Stimulated activated naive B cell treated with anti-CD40 and anti-IgM and Interleukin-4, amounts not matched to agents 10 μg/mL and 1 μg/mL and 100 μg/mL, for 72 hours (primary cell): Measurements from ENCODE around the gene DHRSX.
"Not testable (repeated sequence)": the region's sequence is repeated elsewhere in the genome, so short reads cannot be mapped to it uniquely, and the experiment has no call there.

ENCODE experiments used
- ATAC-seq, 2 donors: fragments of 150-1000 bp; cut with Tn5 transposase; replicated peaks; 2 replicates each; pipeline ENCODE4 v1.10.0; 2021; ENCODE audit warnings: moderate library complexity in 1 of 2
- DNase-seq: peaks from one replicate; pipeline ENCODE4 v3.0.0; 2021
- H3K27ac Mint-ChIP-seq: one replicate; pipeline ENCODE4 v1.8.0; 2022; ENCODE audit warnings: mild to moderate bottlenecking, mixed read lengths
- H3K27me3 Mint-ChIP-seq, 2 donors: one replicate each; pipeline ENCODE4 v1.8.0; 2022; ENCODE audit warnings: mixed read lengths in 2 of 2
- H3K36me3 Mint-ChIP-seq, 2 donors: one replicate each; pipeline ENCODE4 v1.8.0; 2022; ENCODE audit warnings: mixed read lengths in 2 of 2, mild to moderate bottlenecking in 1 of 2
- H3K4me1 Mint-ChIP-seq, 2 donors: one replicate each; pipeline ENCODE4 v1.8.0; 2022; ENCODE audit warnings: mixed read lengths in 2 of 2, mild to moderate bottlenecking in 1 of 2
- H3K4me3 Mint-ChIP-seq, 2 donors: one replicate each; pipeline ENCODE4 v1.8.0; 2022; ENCODE audit warnings: mild to moderate bottlenecking in 2 of 2, mixed read lengths in 2 of 2, moderate library complexity in 1 of 2
- H3K9me3 Mint-ChIP-seq, 2 donors: one replicate each; pipeline ENCODE4 v1.8.0; 2022; ENCODE audit warnings: mixed read lengths in 2 of 2, mild to moderate bottlenecking in 1 of 2

DHRSX gene

DNA sequence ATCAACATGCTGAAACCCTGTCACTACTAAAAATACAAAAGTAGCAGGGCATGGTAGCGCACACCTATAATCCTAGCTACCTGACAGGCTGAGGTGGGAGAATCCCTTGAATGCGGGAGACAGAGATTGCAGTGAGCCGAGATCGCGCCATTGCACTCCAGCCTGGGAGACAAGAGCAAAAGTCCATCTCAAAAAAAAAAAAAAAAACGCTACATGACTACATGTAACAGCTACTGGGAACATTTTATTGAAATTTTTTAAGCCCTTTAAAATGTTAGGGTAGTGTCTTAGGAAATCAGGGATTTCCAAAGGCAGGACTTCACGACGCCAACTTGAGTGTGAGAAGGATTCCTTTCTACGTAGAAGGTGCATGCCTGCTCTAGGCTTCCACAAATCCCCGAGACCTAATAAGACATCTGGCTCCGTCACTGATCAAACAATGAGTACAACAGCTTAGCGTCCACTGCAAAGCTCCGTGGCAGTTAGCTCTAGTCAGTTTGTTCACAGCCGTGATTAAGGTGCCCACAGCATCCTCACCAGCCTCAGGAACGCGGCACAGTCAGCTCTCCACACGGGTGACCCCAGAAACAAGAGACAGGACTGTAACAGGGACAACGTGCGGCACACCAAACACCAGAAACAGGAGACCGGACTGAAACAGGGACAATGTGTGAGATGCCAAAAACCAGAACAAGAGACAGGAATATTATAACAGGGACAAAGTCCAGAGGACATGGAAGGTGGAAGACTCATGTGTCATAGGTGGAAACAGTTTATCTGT, 33.7 kb downstream of the DHRSX start:
- Mint-ChIP-seq H3K36me3 (peaks cover 12 to 28% of the 10 kb centered on the region in 2 donors), H3K27me3 (no peaks in the 10 kb centered on the region), H3K9me3 (peaks cover 0 to 3% of the 10 kb centered on the region in 2 donors), H3K27ac (no peak overlapping the region), H3K4me1 (peaks cover 11 to 15% of the 10 kb centered on the region in 2 donors), H3K4me3 (no peak overlapping the region)
- DNase-seq: no peak
- no peak for ATAC-seq

DNA sequence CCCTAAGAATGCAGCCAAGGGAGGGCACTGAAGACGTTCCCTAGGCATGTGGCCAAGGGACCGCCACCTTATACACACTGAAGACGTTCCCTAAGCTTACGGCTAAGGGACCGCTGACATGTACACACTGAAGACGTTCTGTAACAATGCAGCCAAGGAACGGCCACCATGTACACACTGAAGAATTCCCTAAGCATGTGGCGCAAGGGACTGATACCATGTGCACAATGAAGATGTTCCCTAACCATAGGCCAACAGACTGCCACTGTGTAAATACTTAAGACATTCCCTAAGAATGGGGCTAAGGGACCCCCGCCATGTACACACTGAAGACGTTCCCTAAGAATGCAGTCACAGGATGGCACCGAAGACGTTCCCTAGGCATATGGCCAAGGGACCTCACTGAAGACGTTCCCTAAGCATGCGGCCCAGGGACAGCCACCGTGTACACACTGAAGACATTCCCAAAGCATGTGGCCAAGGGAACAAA, 36.1 kb downstream of the DHRSX start:
- Mint-ChIP-seq H3K4me1 (peaks cover 16 to 17% of the 10 kb centered on the region in 2 donors), H3K9me3 (no peaks in the 10 kb centered on the region), H3K4me3 (no peak overlapping the region), H3K36me3 (peaks cover 8 to 22% of the 10 kb centered on the region in 2 donors), H3K27ac (no peak overlapping the region), H3K27me3 (no peaks in the 10 kb centered on the region)
- no peak for ATAC-seq
- no peak for DNase-seq

DNA sequence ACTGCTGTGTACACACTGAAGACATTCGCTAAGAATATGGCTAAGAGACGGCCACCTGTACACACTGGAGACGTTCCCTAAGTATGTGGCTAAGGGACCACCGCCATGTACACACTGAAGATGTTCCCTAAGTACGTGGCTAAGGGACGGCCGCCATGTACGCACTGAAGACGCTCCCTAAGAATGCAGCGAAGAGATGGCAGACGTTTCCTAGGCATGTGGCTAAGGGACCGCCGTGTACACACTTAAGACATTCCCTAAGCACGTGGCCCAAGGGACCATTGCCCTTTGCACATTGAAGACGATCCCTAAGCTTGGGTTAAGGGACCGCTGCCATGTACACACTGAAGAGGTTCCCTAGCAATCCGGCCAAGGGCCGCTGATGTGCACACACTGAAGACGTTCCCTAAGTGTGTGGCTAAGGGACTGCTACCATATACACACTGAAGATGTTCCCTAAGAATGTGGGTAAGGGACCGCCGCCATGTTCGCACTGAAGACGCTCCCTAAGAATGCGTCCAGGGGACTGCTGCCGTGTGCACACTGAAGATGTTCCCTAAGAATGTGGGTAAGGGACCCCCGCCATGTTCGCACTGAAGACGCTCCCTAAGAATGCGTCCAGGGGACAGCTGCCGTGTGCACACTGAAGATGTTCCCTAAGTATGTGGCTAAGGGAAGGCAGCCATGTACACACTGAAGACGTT, 36.7 kb downstream of the DHRSX start:
- Mint-ChIP-seq H3K27ac (no peak overlapping the region), H3K27me3 (no peaks in the 10 kb centered on the region), H3K9me3 (no peaks in the 10 kb centered on the region), H3K36me3 (peaks cover 7 to 18% of the 10 kb centered on the region in 2 donors), H3K4me3 (no peak overlapping the region), H3K4me1 (peaks cover 16 to 17% of the 10 kb centered on the region in 2 donors)
- ATAC-seq (no peak), DNase-seq (no peak)

DNA sequence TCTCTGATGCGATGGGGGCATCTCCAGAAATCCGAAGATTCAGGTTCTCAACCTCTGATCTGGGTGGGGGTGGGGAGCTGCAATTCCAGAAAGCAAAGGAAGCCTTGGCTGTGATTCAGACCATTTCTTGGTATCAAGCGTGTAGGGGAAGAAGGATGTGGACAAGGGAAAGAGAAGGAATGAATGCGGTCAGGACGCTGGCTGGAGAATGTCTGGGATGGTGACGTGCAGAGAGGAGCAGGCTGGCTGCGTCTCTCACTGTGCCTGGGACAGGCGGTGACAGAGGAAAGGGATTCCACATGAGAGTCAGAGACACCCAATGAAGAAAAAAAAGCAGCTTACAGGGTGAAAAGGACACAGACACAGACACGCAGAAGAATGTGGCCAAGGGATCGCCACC, 37.3 kb downstream of the DHRSX start:
- DNase-seq, H3K27ac Mint-ChIP-seq, ATAC-seq, H3K9me3 Mint-ChIP-seq, H3K27me3 Mint-ChIP-seq, H3K4me3 Mint-ChIP-seq: not testable (repeated sequence)
- peaks cover 7 to 16% of the 10 kb centered on the region in 2 donors for H3K36me3 Mint-ChIP-seq
- H3K4me1 Mint-ChIP-seq: peaks cover 13 to 16% of the 10 kb centered on the region in 2 donors

DNA sequence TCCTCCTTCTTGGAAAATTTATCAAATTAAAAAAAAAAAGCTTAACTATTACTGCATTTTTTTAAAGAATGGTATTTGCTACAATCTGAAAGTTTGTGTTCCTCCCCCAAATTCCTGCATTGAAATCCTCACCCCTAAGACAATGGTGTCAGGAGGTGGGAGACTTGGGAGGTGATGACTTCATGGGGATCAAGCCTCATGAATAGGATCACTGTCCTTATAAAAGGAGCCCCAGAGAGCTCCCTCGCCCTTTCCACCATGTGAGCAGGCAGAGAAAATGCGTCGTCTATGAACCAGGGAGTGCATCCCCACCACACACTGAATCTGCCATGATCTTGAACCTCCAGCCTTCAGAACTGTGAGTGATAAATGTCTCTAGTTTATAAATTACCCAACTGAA, 38.0 kb downstream of the DHRSX start:
- Mint-ChIP-seq H3K4me3 (no peak overlapping the region), H3K9me3 (peaks cover 3 to 5% of the 10 kb centered on the region in 2 donors), H3K27me3 (no peaks in the 10 kb centered on the region), H3K4me1 (peaks cover 7 to 16% of the 10 kb centered on the region in 2 donors), H3K36me3 (peaks cover 13 to 14% of the 10 kb centered on the region in 2 donors), H3K27ac (peak overlapping the region; percentile 20)
- DNase-seq (no peak), ATAC-seq (no peak)

DNA sequence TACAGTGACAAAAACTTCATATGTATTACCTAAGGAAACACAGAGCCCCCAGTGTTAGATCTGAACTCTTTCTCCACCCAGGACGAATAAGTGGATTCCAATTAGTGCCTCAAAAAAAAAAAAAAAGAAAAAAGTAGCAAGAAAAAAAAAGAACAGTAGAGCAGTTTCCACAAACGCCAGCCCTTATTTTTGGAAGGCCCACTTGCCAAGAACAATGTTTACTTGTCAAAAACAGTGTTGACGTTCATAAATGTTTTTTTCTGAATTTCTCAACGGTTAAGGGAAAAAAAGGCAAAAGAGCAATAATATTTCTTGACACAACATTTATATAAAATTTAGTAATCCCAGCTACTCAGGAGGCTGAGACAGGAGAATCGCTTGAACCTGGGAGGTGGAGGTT, 38.7 kb downstream of the DHRSX start:
- H3K4me1 Mint-ChIP-seq: peaks cover 10 to 16% of the 10 kb centered on the region in 2 donors
- no peak overlapping the region for H3K4me3 Mint-ChIP-seq
- no peak overlapping the region for H3K27ac Mint-ChIP-seq
- ATAC-seq: no peak
- DNase-seq: no peak
- peaks cover 3 to 5% of the 10 kb centered on the region in 2 donors for H3K9me3 Mint-ChIP-seq
- no peaks in the 10 kb centered on the region for H3K27me3 Mint-ChIP-seq
- peaks cover 9 to 18% of the 10 kb centered on the region in 2 donors for H3K36me3 Mint-ChIP-seq

DNA sequence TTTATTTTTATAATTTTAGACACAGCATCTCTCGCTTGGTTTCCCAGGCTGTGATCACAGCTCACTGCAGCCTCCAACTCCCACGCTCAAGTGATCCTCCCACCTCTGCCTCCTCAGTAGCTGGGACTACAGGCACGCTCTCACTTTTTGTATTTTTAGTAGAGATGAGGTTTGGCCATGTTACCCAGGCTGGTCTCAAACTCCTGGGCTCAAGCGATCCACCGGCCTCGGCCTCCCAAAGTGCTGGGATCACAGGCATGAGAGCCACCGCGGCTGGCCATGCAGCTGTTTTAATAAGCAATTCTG, 39.1 kb downstream of the DHRSX start:
- no peak overlapping the region for H3K27ac Mint-ChIP-seq
- no peak for ATAC-seq
- peaks cover 9 to 22% of the 10 kb centered on the region in 2 donors for H3K36me3 Mint-ChIP-seq
- H3K9me3 Mint-ChIP-seq: peaks cover 3 to 5% of the 10 kb centered on the region in 2 donors
- H3K27me3 Mint-ChIP-seq: no peaks in the 10 kb centered on the region
- H3K4me3 Mint-ChIP-seq: no peak overlapping the region
- H3K4me1 Mint-ChIP-seq: peaks cover 10 to 16% of the 10 kb centered on the region in 2 donors
- DNase-seq: no peak

DNA sequence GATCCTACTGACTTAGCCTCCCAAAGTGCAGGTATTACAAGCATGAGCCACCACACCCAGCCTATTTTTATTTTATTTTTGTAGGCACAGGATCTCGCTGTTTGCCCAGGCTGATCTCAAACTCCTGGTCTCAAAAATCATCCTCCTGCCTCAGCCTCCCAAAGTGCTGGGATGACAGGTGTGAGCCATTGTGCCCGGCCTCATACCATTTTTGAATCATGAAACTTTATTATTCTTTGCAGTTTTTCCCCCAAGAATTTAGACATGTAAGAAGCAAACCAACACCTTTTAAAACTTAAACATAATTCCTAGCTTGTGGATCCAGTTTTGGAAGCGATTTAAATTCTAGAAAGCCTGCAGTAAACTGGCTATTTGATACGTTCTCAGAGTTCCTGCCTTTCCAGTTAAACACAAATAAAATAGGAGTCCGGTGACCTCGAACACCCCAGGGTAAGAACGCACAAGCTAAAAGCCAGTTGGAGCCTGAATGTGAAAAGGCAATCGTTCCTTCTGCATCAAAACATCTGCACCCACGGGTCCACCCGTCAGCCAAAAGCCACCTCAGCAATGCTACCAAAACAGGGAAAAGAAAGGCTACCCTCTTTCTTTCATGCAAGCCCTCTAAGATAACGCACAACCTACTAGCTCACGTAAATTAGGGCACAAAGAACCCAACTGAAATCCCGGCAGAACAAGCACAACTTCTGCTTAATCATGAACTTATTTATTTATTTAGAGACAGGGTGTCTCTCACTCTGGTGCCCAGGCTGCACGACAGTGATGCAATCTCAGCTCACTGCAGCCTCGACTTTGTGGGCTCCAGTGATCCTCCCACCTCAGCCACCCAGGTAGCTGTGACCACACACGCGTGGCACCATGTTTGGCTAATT, 39.7 kb downstream of the DHRSX start:
- peaks cover 9 to 24% of the 10 kb centered on the region in 2 donors for H3K36me3 Mint-ChIP-seq
- H3K27me3 Mint-ChIP-seq, H3K4me3 Mint-ChIP-seq, H3K9me3 Mint-ChIP-seq, H3K27ac Mint-ChIP-seq, ATAC-seq, DNase-seq: not testable (repeated sequence)
- H3K4me1 Mint-ChIP-seq: peaks cover 10 to 16% of the 10 kb centered on the region in 2 donors

DNA sequence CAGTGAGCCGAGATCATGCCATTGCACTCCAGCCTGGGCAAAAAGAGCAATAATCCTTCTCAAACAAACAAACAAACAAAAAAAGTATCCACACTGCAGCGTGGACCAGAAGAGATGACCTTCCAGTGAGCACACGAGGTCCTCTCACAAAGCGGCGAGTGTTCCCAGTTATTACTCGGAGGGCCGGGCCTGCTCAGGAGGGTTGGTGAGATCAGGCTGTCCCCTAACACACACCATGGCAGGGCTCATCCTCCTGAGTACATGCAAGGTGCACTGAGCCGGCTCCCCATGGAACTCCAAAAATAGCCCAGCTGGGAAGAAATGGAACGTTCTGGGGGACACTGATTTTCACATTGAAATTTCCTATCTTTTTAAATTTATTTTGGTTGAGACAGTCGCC, 40.7 kb downstream of the DHRSX start:
- not testable (repeated sequence) for H3K4me3 Mint-ChIP-seq, ATAC-seq, DNase-seq, H3K27ac Mint-ChIP-seq, H3K27me3 Mint-ChIP-seq, H3K9me3 Mint-ChIP-seq
- H3K4me1 Mint-ChIP-seq: peaks cover 12 to 16% of the 10 kb centered on the region in 2 donors
- H3K36me3 Mint-ChIP-seq: peaks cover 9 to 24% of the 10 kb centered on the region in 2 donors

DNA sequence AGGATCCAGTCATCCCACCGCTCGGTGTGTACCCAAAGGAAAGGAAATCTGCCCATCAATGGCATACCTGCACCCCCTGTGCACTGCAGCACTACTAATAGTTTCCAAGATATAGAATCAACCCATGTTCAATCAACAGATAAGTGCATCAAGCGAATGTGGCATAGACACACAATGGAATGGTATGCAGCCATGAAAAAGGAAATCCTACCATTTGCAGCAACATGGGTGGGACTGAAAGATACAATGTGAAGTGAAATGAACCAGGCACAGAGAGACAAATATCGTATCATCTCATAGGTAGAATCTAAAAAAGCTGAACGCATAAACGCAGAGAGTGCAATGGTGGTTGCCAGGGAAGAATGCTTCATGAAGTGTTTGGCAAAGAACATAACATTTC, 42.5 kb downstream of the DHRSX start:
- Mint-ChIP-seq H3K4me1 (peaks cover 7 to 8% of the 10 kb centered on the region in 2 donors), H3K9me3 (peaks cover 3 to 5% of the 10 kb centered on the region in 2 donors), H3K36me3 (peaks cover 14 to 27% of the 10 kb centered on the region in 2 donors), H3K4me3 (no peak overlapping the region), H3K27me3 (no peaks in the 10 kb centered on the region), H3K27ac (no peak overlapping the region)
- no peak for ATAC-seq
- no peak for DNase-seq

DNA sequence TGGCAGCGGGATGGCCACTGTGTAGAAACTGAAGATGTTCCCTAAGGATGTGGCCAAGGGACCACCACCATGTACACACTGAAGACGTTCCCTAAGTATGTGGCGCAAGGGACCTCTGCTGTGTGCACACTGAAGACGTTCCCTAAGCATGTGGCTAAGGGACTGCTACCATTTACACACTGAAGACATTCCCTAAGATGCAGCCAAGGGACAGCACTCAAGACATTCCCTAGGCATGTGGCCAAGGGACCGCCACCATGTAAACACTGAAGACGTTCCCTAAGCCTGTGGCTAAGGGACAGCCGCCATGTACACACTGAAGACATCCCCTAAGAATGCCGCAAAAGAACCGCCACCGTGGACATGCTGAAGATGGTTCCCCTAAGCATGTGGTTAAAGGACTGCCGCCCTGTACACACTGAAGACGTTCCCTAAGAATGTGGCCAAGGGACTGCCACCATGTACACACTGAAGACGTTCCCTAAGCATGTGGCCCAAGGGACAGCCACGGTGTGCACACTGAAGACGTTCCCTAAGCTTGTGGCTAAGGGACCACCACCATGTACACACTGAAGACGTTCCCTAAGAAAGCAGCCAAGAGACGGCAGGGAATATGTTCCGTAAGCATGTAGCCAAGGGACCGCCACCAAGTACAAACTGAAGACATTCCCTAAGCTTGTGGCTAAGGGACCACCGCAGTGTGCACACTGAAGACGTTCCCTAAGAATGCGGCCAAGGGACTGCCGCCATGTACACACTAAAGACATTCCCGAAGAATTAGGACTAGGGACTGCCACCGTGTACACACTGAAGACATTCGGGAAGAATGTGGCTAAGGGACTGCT, 43.3 kb downstream of the DHRSX start:
- ATAC-seq (no peak), DNase-seq (no peak)
- H3K9me3 Mint-ChIP-seq: peaks cover 3 to 5% of the 10 kb centered on the region in 2 donors
- H3K36me3 Mint-ChIP-seq: peaks cover 20 to 34% of the 10 kb centered on the region in 2 donors
- no peak overlapping the region for H3K4me3 Mint-ChIP-seq
- H3K4me1 Mint-ChIP-seq: peaks cover 6 to 7% of the 10 kb centered on the region in 2 donors
- no peaks in the 10 kb centered on the region for H3K27me3 Mint-ChIP-seq
- no peak overlapping the region for H3K27ac Mint-ChIP-seq

DNA sequence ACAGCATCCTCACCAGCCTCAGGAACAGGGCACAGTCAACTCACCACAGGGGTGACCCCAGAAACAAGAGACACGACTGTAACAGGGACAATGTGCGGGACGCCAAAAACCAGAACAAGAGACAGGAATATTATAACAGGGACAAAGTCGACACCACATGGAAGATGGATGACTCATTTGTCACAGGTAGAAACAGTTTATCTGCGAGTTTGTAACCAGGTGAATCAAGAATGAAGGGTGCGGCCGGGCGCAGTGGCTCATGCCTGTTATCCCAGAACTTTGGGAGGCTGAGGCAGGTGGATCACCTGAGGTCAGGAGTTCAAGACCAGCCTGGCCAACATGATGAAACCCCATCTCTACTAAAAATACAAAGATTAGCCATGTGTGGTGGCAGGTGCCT, 44.7 kb downstream of the DHRSX start:
- H3K4me3 Mint-ChIP-seq, H3K4me1 Mint-ChIP-seq: not testable (repeated sequence)

DNA sequence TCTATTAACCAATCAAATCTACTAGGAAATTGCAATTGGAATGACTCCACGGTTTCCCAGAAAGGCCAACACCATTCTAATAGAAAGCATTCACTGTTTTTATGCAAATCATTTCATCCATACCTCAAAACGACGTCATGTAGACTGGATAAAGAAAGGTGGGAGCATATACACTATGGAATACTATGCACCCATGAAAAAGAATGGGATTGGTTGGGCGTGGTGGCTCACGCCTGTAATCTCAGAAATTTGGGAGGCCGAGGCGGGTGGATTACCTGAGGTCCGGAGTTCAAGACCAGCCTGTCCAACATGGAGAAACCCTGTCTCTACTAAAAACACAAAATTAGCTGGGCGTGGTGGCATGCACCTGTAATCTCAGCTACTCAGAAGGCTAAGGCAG, 46.2 kb downstream of the DHRSX start:
- ATAC-seq, H3K27me3 Mint-ChIP-seq, DNase-seq, H3K4me3 Mint-ChIP-seq, H3K9me3 Mint-ChIP-seq: not testable (repeated sequence)
- Mint-ChIP-seq H3K36me3 (peaks cover 27 to 46% of the 10 kb centered on the region in 2 donors), H3K27ac (peak overlapping the region; percentile 5), H3K4me1 (peaks cover 7 to 18% of the 10 kb centered on the region in 2 donors)

More for the DNA sequence above, 44.7 kb downstream of the DHRSX start:
- not testable (repeated sequence) for H3K9me3 Mint-ChIP-seq, ATAC-seq, H3K27me3 Mint-ChIP-seq, H3K27ac Mint-ChIP-seq, DNase-seq
- peaks cover 24 to 44% of the 10 kb centered on the region in 2 donors for H3K36me3 Mint-ChIP-seq
